ENCODE results near the gene CDK2AP2. TPM values are rescaled to one million over a fixed set of nuclear protein-coding genes. Genes with fewer than 3 reads are reported as not detected.

Gene CDK2AP2
- total RNA-seq, 1 donor from 2014 or later: 21.9 TPM

Small RNA genes within 50 kb of the gene (microRNA-seq; reads per million reads assigned to microRNA genes)
- 0.69 reads per million for gene MIR6752 (ENCODE audit: unreplicated experiment)

Other genes with a start within 250 kb of the CDK2AP2 start
- 52.2 TPM for gene GRK2, start 241.7 kb downstream of the CDK2AP2 start, total RNA-seq (ENCODE audit: unreplicated experiment)
- 109 TPM for gene ANKRD13D, start 218.9 kb downstream of the CDK2AP2 start, total RNA-seq (ENCODE audit: unreplicated experiment)
- gene SSH3, start 204.6 kb downstream of the CDK2AP2 start, total RNA-seq (ENCODE audit: unreplicated experiment): 8.3 TPM
- 15.4 TPM for gene POLD4, start 154.6 kb downstream of the CDK2AP2 start, total RNA-seq (ENCODE audit: unreplicated experiment)
- not detected for gene CLCF1, start 134.6 kb downstream of the CDK2AP2 start, total RNA-seq (ENCODE audit: unreplicated experiment)
- 12.1 TPM for gene RAD9A, start 116.2 kb downstream of the CDK2AP2 start, total RNA-seq (ENCODE audit: unreplicated experiment)
- gene PPP1CA, start 106.3 kb downstream of the CDK2AP2 start, total RNA-seq (ENCODE audit: unreplicated experiment): 163 TPM
- gene TBC1D10C, start 104.1 kb downstream of the CDK2AP2 start, total RNA-seq (ENCODE audit: unreplicated experiment): not detected
- gene CARNS1, start 92.5 kb downstream of the CDK2AP2 start, total RNA-seq (ENCODE audit: unreplicated experiment): 0.07 TPM
- gene RPS6KB2, start 79.7 kb downstream of the CDK2AP2 start, total RNA-seq (ENCODE audit: unreplicated experiment): 69.0 TPM
- 2.1 TPM for gene PTPRCAP, start 70.5 kb downstream of the CDK2AP2 start, total RNA-seq (ENCODE audit: unreplicated experiment)
- gene CORO1B, start 64.7 kb downstream of the CDK2AP2 start, total RNA-seq (ENCODE audit: unreplicated experiment): 88.8 TPM
- gene GPR152, start 55.4 kb downstream of the CDK2AP2 start, total RNA-seq (ENCODE audit: unreplicated experiment): not detected
- not detected for gene CABP4, start 52.8 kb downstream of the CDK2AP2 start, total RNA-seq (ENCODE audit: unreplicated experiment)
- 41.9 TPM for gene TMEM134, start 38.9 kb downstream of the CDK2AP2 start, total RNA-seq (ENCODE audit: unreplicated experiment)
- 43.0 TPM for gene AIP, start 25.1 kb downstream of the CDK2AP2 start, total RNA-seq (ENCODE audit: unreplicated experiment)
- gene PITPNM1, start 2.8 kb downstream of the CDK2AP2 start, total RNA-seq (ENCODE audit: unreplicated experiment): 25.6 TPM
- not detected for gene CABP2, start 15.3 kb upstream of the CDK2AP2 start, total RNA-seq (ENCODE audit: unreplicated experiment)
- gene GSTP1, start 75.7 kb upstream of the CDK2AP2 start, total RNA-seq (ENCODE audit: unreplicated experiment): 712 TPM
- gene NDUFV1, start 98.8 kb upstream of the CDK2AP2 start, total RNA-seq (ENCODE audit: unreplicated experiment): 216 TPM
- 5.8 TPM for gene NUDT8, start 121.8 kb upstream of the CDK2AP2 start, total RNA-seq (ENCODE audit: unreplicated experiment)
- gene TBX10, start 131.6 kb upstream of the CDK2AP2 start, total RNA-seq (ENCODE audit: unreplicated experiment): not detected
- not detected for gene ACY3, start 142.6 kb upstream of the CDK2AP2 start, total RNA-seq (ENCODE audit: unreplicated experiment)
- not detected for gene ALDH3B2, start 166.5 kb upstream of the CDK2AP2 start, total RNA-seq (ENCODE audit: unreplicated experiment)